HCT116 (cell line): ENCODE data around the gene GYS2. TPM values are rescaled to one million over a fixed set of nuclear protein-coding genes. Genes with fewer than 3 reads are reported as not detected.

Experiments
- ATAC-seq: fragments of 200-7000 bp; cut with Tn5 transposase; 2 replicates; pipeline ENCODE4 v1.9.1; 2020; ENCODE audit warnings: mild to moderate bottlenecking, moderate library complexity
- BruUV-seq: library from RNA; stranded (reverse); fragments of 400-500 nt; replicated peaks from 2 replicates; lab custom pipeline; 2021; lab: Mats Ljungman, UMichigan
- CTCF ChIA-PET: fragments of 300-600 bp; sonication (Branson Sonifier 250); formaldehyde crosslinking; loops from one replicate; lab custom pipeline; 2021; ENCODE audit warnings: antibody characterized with exemption; lab: Charles Lee
- POLR2A ChIA-PET: fragments of 300-600, 350-600 bp; sonication (Branson Sonifier 250); formaldehyde crosslinking; loops from one replicate; lab custom pipeline; 2021; ENCODE audit warnings: antibody characterized with exemption; lab: Charles Lee
- RAD21 ChIA-PET, 2 experiments: fragments of 300-600 bp; sonication (Branson Sonifier 250); formaldehyde crosslinking; loops; one replicate each; lab custom pipeline; 2023; ENCODE audit warnings: low total read pairs in 2 of 2; ENCODE audit not compliant: uncharacterized antibody in 2 of 2, unreplicated experiment in 2 of 2, low non-redundant PET in 1 of 2; lab: Charles Lee
- DNase-seq: peaks from one replicate; pipeline ENCODE4 v3.0.0-alpha.2; 2010; ENCODE audit warnings: low read depth, low spot score
- H2AFZ ChIP-seq: fragments of 200-600 bp; shearing (Covaris generic), sonication (generic); 2 replicates; pipeline ENCODE4 v1.6.1; 2017; ENCODE audit warnings: low read depth, mixed run types, mixed read lengths, antibody characterized with exemption, low read length; ENCODE audit not compliant: poor library complexity, severe bottlenecking
- H3K27ac ChIP-seq: 2 replicates; pipeline ENCODE4 v1.5.1; 2012; ENCODE audit warnings: low read depth, low read length
- H3K27me3 ChIP-seq: fragments of 200-600 bp; sonication (generic); 2 replicates; pipeline ENCODE4 v1.6.1; 2016; ENCODE audit warnings: mixed run types, low read length, mixed read lengths; ENCODE audit not compliant: insufficient read depth
- H3K36me3 ChIP-seq, 2 experiments: fragments of 200-500 bp in 1 of 2; fragments of 200-600 bp in 1 of 2; sonication (Bioruptor generic) in 1 of 2; sonication (generic) in 1 of 2; 2 replicates each; pipeline versions ENCODE4 v1.5.1 to v1.6.1; 2014 to 2016; ENCODE audit warnings: low read length in 2 of 2, inconsistent platforms in 1 of 2, mixed read lengths in 1 of 2, mixed run types in 1 of 2; ENCODE audit not compliant: insufficient read depth in 2 of 2, control insufficient read depth in 1 of 2
- H3K4me1 ChIP-seq, 2 experiments: fragments of 200-600 bp in 1 of 2; sonication (generic) in 1 of 2; 2 replicates each; pipeline versions ENCODE4 v1.5.1 to v1.6.1; 2012 to 2017; ENCODE audit warnings: low read length in 2 of 2, inconsistent platforms in 1 of 2, mild to moderate bottlenecking in 1 of 2, mixed read lengths in 1 of 2, mixed run types in 1 of 2, moderate library complexity in 1 of 2; ENCODE audit not compliant: insufficient read depth in 2 of 2, control insufficient read depth in 1 of 2
- H3K4me2 ChIP-seq: fragments of 200-600 bp; sonication (generic); 2 replicates; pipeline ENCODE4 v1.6.1; 2017; ENCODE audit warnings: mixed run types, low read length, mixed read lengths
- H3K4me3 ChIP-seq, 2 experiments: fragments of 200-600 bp in 1 of 2; sonication (generic) in 1 of 2; replicated peaks in 1 of 2; 2 replicates each; pipeline ENCODE4 v1.5.1; 2011 to 2016; ENCODE audit warnings: low read length in 2 of 2, control low read depth in 1 of 2, low read depth in 1 of 2, mild to moderate bottlenecking in 1 of 2, mixed read lengths in 1 of 2, mixed run types in 1 of 2
- H3K79me2 ChIP-seq: fragments of 200-600 bp; sonication (generic); 2 replicates; pipeline ENCODE4 v1.6.1; 2017; ENCODE audit warnings: mild to moderate bottlenecking, mixed run types, low read length, moderate library complexity, mixed read lengths; ENCODE audit not compliant: insufficient read depth
- H3K9ac ChIP-seq: fragments of 200-600 bp; sonication (generic); 2 replicates; pipeline ENCODE4 v1.6.1; 2016; ENCODE audit warnings: low read length, mixed read lengths
- H3K9me2 ChIP-seq: fragments of 200-600 bp; sonication (generic), shearing (Covaris generic); 2 replicates; pipeline ENCODE4 v1.6.1; 2017; ENCODE audit warnings: mixed run types, mild to moderate bottlenecking, moderate library complexity; ENCODE audit not compliant: insufficient read depth
- H3K9me3 ChIP-seq, 2 experiments: fragments of 200-500 bp in 1 of 2; fragments of 200-600 bp in 1 of 2; sonication (Bioruptor generic) in 1 of 2; sonication (generic) in 1 of 2; 2 replicates each; pipeline ENCODE4 v1.6.1; 2014 to 2017; ENCODE audit warnings: low read length in 2 of 2, mixed read lengths in 2 of 2, inconsistent platforms in 1 of 2, low read depth in 1 of 2, mild to moderate bottlenecking in 1 of 2, mixed run types in 1 of 2, moderate library complexity in 1 of 2; ENCODE audit not compliant: control insufficient read depth in 1 of 2, insufficient read depth in 1 of 2
- H4K20me1 ChIP-seq: fragments of 200-600 bp; sonication (generic), shearing (Covaris generic); 2 replicates; pipeline ENCODE4 v1.6.1; 2017; ENCODE audit warnings: mixed run types, mild to moderate bottlenecking, moderate library complexity; ENCODE audit not compliant: insufficient read depth
- CBX3 ChIP-seq: IDR thresholded peaks from 2 replicates; pipeline ENCODE4 v1.6.1; 2012; ENCODE audit warnings: low read depth
- ELF1 ChIP-seq: IDR thresholded peaks from 2 replicates; pipeline ENCODE4 v1.6.1; 2012; ENCODE audit warnings: low read depth, borderline replicate concordance
- EZH2 ChIP-seq: fragments of 200-600 bp; sonication (generic); IDR thresholded peaks from 2 replicates; pipeline ENCODE4 v1.6.1; 2017; ENCODE audit warnings: antibody characterized with exemption, mixed run types
- EZH2phosphoT487 ChIP-seq: fragments of 200-600 bp; IDR thresholded peaks from 2 replicates; pipeline ENCODE4 v1.6.1; 2018; ENCODE audit warnings: antibody characterized with exemption, borderline replicate concordance
- FOSL1 ChIP-seq: IDR thresholded peaks from 2 replicates; pipeline ENCODE4 v1.6.1; 2012; ENCODE audit warnings: low read depth
- JUND ChIP-seq: IDR thresholded peaks from 2 replicates; pipeline ENCODE4 v1.6.1; 2012
- POLR2A ChIP-seq: IDR thresholded peaks from 2 replicates; pipeline ENCODE4 v1.7.0; 2011; ENCODE audit warnings: borderline replicate concordance; ENCODE audit not compliant: insufficient read depth, insufficient read length; ENCODE audit errors: extremely low read depth
- POLR2AphosphoS5 ChIP-seq: IDR thresholded peaks from 2 replicates; pipeline ENCODE4 v1.6.1; 2011; ENCODE audit warnings: mild to moderate bottlenecking, low read depth, low read length, moderate library complexity
- RAD21 ChIP-seq: IDR thresholded peaks from 2 replicates; pipeline ENCODE4 v1.6.1; 2012; ENCODE audit warnings: low read depth, mild to moderate bottlenecking
- SIN3A ChIP-seq: IDR thresholded peaks from 2 replicates; pipeline ENCODE4 v1.6.1; 2012; ENCODE audit warnings: low read depth
- SRF ChIP-seq: IDR thresholded peaks from 2 replicates; pipeline ENCODE4 v1.6.1; 2012; ENCODE audit warnings: low read depth
- TCF7L2 ChIP-seq: IDR thresholded peaks from 2 replicates; pipeline ENCODE4 v1.7.0; 2011; ENCODE audit warnings: borderline replicate concordance, inconsistent platforms; ENCODE audit not compliant: insufficient read depth, insufficient read length; ENCODE audit errors: extremely low read depth
- ZFX ChIP-seq: fragments of 450-650 bp; IDR thresholded peaks from 2 replicates; pipeline ENCODE4 v1.6.1; 2017
- ZNF274 ChIP-seq: fragments of 200-500 bp; sonication (Bioruptor generic); IDR thresholded peaks from 2 replicates; pipeline ENCODE4 v1.6.1; 2014; ENCODE audit warnings: mild to moderate bottlenecking, low read depth, low read length, inconsistent platforms
- intact Hi-C: fragments of 100-400 bp; cut with micrococcal nuclease; formaldehyde crosslinking; loops from 2 replicates; pipeline ENCODE4 v1.10.0; 2022
- total RNA-seq: library from RNA; stranded (reverse); gene quantifications from one replicate; pipeline ENCODE4 v1.2.1, GENCODE V29; 2021; ENCODE audit not compliant: unreplicated experiment
- TF ChIP-seq, protein P1 (sequence below), 3 experiments: fragments of 200-600 bp in 1 of 3; sonication (generic) in 1 of 3; IDR thresholded peaks in 2 of 3; conservative IDR thresholded peaks in 1 of 3; 2 replicates each; pipeline ENCODE4 v1.5.1; 2012 to 2017; ENCODE audit warnings: low read depth in 2 of 3, low read length in 2 of 3, antibody characterized with exemption in 1 of 3, borderline replicate concordance in 1 of 3, control low read depth in 1 of 3, mild to moderate bottlenecking in 1 of 3, mixed read lengths in 1 of 3, mixed run types in 1 of 3, moderate library complexity in 1 of 3; ENCODE audit not compliant: insufficient read depth in 1 of 3
- TF ChIP-seq, protein P2 (sequence below): IDR thresholded peaks from 2 replicates; pipeline ENCODE4 v1.6.1; 2012
- TF ChIP-seq, protein P3 (sequence below): IDR thresholded peaks from 2 replicates; pipeline ENCODE4 v1.6.1; 2012
- TF ChIP-seq, protein P4 (sequence below): IDR thresholded peaks from 2 replicates; pipeline ENCODE4 v1.6.1; 2011; ENCODE audit warnings: mild to moderate bottlenecking, low read length, moderate library complexity; ENCODE audit not compliant: insufficient replicate concordance; ENCODE audit errors: extremely low read depth

Gene GYS2
- total RNA-seq, 1 experiment from 2014 or later, result not detected

DNA sequence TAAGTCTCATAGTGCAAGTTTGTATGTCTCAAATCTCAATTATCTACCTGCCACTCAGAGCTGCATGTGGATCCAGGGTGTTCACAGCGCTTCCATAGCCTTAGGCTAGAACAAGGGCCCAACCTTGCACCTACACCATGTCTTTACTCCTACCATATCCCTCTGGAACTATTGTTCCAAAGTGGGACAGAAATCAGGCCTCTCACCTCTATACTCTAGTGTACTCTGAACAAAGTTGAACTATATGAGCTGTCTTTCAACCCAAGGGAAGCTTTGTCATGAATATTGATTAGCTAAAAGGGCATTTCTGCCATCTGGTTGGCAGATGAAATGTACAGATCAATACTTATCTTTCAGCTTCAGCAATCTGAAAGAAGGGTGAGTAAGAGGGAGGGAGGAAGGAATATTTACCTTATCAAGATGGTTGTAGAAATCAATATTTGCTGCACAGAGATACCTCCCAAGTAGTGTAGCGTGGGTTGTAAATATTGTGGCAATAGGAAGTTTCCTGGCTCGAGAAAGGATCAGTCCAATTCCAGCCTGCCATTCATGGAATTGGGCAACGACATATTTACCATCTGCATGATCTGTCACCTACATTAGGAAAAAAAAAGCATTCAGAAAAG is 30.8 kb downstream of the GYS2 start:
- H2AFZ ChIP-seq, result no peak overlapping the region
- ChIA-PET CTCF (no interaction called here), RAD21 (no interaction called here), POLR2A (no interaction called here)
- H3K27me3 ChIP-seq, result no peaks in the 10 kb centered on the region
- intact Hi-C loops, result no loop called here
- DNase-seq, result no peak
- no TSS peak for BruUV-seq
- no peaks in the 10 kb centered on the region for H3K4me1 ChIP-seq
- H3K4me2 ChIP-seq, result no peak overlapping the region
- no peaks in the 10 kb centered on the region for H3K79me2 ChIP-seq
- no peaks in the 10 kb centered on the region for H3K9me3 ChIP-seq
- no peak for ATAC-seq
- H3K4me3 ChIP-seq, result no peak overlapping the region
- TF ChIP-seq ZFX (no peak), FOSL1 (no peak), CBX3 (no peak), JUND (no peak), TCF7L2 (no peak), POLR2A (no peak), EZH2phosphoT487 (no peak), ZNF274 (no peak), POLR2AphosphoS5 (no peak), SRF (no peak), SIN3A (no peak), ELF1 (no peak), EZH2 (no peak), RAD21 (no peak)
- TF ChIP-seq, protein P1, sequence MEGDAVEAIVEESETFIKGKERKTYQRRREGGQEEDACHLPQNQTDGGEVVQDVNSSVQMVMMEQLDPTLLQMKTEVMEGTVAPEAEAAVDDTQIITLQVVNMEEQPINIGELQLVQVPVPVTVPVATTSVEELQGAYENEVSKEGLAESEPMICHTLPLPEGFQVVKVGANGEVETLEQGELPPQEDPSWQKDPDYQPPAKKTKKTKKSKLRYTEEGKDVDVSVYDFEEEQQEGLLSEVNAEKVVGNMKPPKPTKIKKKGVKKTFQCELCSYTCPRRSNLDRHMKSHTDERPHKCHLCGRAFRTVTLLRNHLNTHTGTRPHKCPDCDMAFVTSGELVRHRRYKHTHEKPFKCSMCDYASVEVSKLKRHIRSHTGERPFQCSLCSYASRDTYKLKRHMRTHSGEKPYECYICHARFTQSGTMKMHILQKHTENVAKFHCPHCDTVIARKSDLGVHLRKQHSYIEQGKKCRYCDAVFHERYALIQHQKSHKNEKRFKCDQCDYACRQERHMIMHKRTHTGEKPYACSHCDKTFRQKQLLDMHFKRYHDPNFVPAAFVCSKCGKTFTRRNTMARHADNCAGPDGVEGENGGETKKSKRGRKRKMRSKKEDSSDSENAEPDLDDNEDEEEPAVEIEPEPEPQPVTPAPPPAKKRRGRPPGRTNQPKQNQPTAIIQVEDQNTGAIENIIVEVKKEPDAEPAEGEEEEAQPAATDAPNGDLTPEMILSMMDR (IDR thresholded peaks at IDR 0.05 in 2 of 3, conservative IDR thresholded peaks at IDR 0.05 in 1 of 3; ENCODE audit: borderline replicate concordance in 1 of 3, insufficient read depth in 1 of 3, low read depth in 2 of 3, low read length in 2 of 3), result no peak
- TF ChIP-seq, protein P2, sequence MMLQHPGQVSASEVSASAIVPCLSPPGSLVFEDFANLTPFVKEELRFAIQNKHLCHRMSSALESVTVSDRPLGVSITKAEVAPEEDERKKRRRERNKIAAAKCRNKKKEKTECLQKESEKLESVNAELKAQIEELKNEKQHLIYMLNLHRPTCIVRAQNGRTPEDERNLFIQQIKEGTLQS, result no peak
- TF ChIP-seq, protein P3, sequence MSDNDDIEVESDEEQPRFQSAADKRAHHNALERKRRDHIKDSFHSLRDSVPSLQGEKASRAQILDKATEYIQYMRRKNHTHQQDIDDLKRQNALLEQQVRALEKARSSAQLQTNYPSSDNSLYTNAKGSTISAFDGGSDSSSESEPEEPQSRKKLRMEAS, result no peak
- TF ChIP-seq, protein P4, sequence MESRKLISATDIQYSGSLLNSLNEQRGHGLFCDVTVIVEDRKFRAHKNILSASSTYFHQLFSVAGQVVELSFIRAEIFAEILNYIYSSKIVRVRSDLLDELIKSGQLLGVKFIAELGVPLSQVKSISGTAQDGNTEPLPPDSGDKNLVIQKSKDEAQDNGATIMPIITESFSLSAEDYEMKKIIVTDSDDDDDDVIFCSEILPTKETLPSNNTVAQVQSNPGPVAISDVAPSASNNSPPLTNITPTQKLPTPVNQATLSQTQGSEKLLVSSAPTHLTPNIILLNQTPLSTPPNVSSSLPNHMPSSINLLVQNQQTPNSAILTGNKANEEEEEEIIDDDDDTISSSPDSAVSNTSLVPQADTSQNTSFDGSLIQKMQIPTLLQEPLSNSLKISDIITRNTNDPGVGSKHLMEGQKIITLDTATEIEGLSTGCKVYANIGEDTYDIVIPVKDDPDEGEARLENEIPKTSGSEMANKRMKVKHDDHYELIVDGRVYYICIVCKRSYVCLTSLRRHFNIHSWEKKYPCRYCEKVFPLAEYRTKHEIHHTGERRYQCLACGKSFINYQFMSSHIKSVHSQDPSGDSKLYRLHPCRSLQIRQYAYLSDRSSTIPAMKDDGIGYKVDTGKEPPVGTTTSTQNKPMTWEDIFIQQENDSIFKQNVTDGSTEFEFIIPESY, result no peak
- no peak overlapping the region for H3K27ac ChIP-seq
- no peaks in the 10 kb centered on the region for H4K20me1 ChIP-seq
- no peak overlapping the region for H3K9ac ChIP-seq
- no peaks in the 10 kb centered on the region for H3K9me2 ChIP-seq
- H3K36me3 ChIP-seq, result no peaks in the 10 kb centered on the region
